GM19395 (cell line): Measurements from ENCODE around the gene SEMA5A.

Source experiments
- ATAC-seq: cut with Tn5 transposase; IDR thresholded peaks from one replicate; pipeline ENCODE4 v1.9.1; 2021; ENCODE audit warnings: mild to moderate bottlenecking, moderate library complexity; ENCODE audit not compliant: unreplicated experiment

The SEMA5A gene

DNA sequence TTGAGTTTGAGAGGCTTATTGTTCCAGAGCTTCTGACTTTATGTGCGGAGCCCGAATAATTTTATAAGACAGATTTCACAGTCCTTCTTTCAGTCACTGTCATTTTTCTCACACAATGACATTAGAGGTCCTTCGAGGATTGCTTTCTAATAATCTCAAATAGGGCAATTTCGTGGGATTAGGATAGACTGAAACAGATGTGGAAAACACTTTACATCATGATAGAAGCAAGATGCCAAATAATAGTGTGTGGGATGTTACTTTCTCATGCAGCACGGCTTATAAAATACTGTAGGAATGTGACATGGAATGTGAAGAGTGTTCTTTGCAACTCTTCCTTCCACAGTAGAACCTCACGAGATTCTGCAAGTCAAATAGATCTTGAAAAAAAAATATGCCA is 451.3 kb downstream of the SEMA5A start:
- ATAC-seq, result no peak

DNA sequence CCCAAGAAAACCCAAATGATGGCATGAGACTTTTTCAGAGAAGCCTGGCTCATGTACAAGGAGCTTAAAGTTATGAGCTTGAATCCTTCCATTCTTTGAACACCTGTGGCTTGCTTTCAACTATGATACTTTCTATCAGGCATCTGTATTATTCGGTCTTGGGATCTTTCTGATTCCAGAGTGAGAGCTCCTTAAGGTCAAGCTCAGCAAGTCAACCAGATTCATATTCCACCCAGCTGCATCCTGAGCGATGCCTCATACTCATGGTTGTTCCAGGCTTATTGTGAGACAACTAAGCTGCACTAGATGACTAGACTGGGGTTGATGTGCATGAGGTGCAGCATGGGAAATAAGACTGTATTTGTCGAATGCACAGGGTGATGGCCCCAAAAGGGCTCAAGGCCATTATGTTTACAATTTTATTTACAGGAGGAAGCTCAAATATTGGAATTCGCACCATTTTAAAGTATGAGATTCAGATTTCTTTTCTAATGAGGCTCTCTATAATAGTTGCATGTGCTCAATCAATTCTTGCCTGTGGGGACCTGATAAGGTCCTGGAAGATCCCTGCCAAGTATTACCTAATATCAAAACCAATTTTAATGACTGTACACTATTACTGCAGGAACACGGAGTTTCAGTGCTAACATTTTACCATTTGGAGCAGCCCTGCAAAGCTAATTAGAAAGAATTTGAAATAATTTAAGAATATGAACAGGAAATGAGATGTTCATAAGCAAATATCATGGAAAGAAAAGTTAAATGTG is 453.8 kb downstream of the SEMA5A start:
- no peak for ATAC-seq

DNA sequence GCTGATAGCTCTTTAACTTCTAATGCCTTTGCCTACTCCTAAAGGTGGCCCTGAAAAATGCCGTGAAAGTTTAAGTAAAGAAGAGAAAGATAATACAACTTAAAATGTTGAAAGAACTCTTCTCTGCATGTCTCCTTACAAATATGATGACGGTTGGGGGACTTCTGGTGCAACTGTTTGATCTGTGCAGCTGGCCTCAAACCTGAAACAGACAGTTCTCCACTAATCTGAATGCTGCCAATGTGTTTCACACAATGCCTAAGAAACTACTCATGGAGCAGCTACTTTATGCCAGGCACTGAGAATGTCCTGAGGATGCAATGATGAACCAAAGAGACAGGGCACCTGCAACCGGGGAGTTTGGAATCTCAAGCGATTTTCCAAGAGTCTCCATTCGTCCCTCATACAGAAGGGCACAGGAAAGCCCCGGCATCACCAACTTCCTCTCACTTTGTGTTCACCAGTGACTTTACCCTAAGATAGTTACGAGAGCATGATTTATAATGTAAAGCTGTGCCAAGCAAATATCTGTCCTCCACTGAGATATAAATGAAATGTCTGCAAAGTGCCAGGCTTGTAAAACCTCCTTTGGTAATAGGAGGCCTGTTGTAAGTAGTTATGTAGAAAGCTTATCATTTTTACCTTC is 455.4 kb downstream of the SEMA5A start:
- ATAC-seq, result no peak

DNA sequence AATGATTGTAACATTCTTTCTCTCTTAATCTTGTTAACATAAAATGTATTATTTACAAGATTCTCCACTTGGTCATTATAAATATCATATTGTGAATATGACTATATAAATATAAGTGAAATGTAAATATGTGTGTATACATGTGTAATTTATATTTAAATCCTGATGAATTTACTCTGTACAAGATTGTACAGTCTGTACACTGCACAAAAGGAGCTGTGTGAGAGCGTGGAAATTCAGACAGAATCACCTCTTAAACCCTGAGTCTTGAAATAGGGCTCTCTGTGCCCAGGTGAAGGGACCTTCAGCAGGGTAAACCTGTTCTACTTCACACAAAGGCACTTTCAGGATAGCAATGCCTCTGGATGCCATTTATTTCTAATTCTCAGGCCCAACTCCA is 456.0 kb downstream of the SEMA5A start:
- no peak for ATAC-seq

DNA sequence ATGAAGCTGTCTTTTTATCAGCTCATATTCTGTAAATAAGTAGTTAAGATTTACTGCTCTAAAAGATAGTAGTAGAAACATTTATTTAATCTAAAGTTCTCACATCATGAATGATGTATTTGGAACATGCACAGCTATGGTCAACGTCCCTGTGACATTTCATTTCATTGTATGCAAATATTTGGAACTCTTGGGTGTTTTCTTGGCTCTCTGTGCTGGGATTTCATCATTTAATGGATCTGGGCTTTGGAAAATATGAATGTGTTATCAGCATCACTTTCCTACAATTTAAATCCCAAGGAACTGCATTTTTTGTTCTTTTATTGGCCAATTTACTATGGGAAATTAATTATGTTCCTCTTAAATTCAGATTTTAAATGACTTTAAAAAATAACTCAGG is 462.9 kb downstream of the SEMA5A start:
- no peak for ATAC-seq

DNA sequence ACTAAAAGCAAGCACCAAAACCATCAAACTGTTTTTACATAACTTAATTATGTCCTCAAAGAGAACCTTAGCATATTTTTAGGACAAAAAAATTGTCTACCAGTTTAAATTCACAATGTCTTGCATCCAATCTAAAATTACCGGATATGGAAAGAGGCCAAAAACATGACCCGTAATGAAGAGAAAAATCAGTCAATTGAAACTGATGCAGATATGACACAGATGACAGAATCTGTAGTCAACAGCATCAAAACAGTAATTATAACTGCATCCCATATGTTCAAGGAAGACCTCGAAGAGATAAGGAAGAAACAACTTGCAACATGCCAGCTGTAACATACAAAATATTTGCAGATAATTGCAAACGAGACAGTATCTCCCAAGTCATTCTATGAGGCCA is 473.2 kb downstream of the SEMA5A start:
- no peak for ATAC-seq

DNA sequence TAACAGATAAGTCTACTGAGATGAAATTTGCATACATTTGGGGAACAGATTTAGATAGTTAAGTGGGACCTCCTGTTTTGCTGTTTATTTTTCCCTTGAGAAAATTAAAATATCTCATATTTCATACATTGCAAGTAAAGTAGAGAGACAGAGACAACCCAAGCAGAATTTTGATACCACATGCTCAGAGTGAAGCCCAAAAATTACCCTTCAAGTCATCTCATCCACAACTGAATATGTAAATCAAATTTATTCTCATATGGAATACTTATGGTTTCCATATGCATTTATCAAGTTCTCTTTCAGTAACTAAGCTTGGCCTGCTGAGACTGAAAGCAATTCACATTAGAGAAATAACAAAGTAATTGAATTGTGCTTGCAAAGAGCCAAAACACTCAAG is 474.4 kb downstream of the SEMA5A start:
- ATAC-seq, result no peak

DNA sequence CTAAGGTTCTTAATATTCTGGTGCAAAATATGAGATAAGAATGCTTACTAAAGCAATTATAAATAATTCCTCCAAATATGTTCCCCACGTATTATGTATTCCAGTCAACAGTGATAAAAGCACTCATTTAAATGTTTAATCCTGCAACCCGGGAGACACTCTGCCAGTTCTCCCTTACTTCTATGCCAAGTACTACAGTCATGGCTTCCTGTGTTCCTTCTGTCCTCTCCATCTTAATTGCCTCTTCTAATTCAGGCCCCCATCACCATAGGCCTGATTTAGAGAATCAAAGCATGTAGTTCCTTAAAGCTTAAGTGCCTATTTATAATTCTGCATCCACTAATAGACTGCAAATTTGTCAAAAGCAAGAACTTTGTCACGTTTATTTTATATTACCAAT is 474.8 kb downstream of the SEMA5A start:
- no peak for ATAC-seq

DNA sequence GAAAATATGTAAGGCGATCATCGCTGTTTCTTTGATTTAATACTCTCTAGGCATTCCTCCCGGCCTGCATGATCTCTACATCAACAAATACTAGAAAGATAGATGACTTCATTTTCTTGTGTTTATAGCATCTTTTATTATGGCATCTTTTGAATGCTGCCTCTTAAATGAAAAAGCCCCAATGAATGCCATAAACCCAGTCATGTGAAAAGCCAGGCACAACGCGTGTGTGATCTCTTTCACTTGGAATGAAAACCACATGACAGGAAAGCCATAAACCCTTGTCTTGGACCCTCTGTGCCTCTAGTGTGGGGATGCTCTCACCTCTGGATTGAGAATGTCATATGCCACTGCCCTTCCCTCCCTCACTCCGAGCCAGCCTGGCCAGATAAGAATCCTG is 476.2 kb downstream of the SEMA5A start:
- ATAC-seq, result no peak

DNA sequence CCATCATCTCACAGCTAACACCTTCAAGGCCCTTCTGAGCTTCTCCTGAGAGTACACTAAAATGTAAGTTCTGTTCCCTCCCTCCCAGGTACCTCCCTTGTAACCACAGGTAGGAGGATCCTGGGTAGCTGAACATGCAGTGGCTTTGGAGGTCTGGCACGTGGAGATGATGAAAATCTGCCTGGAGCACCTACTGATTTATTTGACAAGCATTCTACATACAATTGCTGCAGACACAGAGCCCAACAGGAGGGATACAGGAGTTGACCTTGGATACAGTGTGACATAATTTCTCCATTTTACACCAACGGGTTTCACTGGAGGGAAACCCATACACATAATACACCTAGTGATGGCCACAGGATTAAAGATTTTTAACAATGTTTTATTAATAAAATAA is 478.7 kb downstream of the SEMA5A start:
- no peak for ATAC-seq

DNA sequence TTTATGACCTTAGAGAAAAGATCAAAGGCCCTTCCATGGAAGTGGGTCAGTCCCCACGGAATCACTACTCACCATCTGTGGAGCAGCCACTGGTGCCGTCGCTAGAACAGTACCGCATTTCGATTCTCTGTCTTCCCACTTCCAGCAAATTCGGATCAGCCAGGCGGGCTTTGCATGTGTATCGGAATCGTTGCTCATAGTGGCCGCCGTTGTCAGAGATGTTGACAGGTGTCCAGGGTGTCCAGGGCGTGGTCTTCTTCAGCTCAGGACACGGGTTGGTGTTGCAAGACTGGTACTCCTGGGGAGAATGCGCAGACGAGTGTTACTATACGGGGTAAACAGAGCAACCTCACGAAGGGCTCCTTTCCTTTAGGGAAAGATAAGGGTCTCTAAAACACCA is 479.5 kb downstream of the SEMA5A start:
- ATAC-seq, result no peak

DNA sequence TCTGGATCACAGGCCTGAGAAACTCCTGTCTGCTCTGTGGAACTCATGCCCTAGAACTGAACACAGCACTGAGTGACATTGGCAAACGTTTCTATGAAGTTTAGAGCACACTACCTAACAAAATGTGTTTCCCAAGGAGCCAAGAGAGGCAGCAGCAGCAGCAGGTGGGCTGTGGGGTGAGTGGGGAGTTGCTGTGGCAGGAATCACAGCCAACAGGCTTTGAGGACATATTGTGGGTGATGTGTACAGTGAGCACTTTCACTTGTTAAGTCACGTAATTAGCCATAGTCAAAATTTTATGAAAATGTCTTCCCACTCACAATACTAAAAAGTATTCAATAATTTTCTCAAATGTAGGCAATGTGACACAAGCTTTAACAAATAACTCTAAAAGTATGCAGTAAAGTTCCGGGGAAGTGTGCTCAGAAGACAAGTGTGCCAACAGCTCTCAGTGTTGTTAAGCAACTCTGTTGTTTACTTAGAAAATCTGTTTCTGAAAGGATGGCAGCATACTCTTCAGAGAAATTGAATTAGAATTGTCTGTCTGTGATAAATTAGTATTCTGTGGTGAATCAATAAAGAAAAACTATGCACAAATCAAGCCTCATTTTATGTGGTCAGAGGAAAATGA is 482.1 kb downstream of the SEMA5A start:
- ATAC-seq, result no peak

DNA sequence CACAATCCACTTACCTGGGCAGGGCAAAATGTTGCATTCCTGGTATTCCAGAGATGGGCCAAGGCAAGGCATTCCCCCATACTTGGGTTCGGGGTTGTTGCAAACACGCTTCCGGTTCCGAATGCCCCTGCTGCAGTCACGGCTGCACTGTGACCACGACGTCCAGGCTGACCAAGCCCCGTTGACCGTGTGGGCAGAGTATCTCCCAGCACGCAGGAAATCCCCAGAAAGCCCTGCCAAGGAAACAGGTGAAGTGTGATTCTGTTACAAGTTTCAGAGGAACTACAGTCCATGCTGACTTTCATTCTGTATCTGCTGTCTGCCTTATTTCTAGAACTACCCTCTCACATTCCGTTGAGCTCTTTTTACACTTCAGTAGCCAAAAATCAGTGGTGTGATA is 483.0 kb downstream of the SEMA5A start:
- ATAC-seq, result no peak

DNA sequence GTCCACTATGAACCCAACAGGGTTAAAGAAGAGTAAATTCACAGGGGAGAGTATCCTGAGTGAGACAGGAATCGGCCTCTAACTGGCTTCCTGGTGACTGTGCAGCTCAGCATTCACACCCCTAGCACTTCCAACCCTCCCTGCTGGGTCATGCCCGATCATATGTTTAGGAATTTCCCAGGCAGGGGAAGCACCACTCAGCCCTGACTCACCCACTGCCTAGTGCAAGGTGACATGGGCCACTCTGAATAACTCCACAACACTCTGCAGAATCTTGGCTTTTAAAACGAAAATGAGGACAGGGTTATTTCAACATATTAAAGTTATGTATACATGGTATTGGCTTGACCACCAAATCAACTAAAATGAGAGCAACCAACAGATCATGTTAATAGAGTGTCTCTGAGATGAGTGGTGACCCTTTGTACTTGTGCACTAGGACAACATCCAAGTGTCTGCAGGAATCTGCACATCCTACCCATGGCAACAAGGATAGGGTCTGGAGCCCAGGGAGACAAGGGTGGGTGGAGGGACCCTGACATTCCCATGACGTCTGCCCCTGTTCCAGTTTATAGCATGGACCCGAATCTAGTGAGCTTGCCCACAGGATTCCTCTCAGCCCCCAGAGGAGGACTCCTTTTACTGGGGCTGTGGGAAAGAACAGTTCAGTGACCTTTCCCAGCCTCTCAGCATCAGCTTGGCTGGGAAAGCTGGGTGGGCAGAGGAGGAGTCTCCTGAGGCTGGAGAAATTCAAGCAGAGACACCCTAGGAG is 485.8 kb downstream of the SEMA5A start:
- no peak for ATAC-seq

DNA sequence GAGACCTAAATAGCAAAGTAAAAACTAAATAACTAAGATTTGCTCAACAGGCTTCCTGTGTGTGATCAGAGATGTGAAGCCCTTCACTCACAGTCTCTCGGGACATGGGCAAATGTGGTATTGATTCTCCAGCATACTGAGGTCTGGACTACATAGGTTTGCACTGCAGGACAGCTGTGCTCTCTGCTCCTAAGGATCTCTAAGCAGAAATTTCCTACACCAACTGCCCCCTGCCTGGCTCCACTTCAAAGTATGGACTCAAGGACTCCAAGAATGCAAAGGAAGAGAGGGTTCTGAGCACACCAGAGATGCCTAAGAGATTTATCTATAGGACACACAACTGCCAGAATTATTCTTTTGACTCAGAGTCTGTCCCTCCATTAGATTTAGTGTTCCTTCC is 487.2 kb downstream of the SEMA5A start:
- ATAC-seq, result no peak

DNA sequence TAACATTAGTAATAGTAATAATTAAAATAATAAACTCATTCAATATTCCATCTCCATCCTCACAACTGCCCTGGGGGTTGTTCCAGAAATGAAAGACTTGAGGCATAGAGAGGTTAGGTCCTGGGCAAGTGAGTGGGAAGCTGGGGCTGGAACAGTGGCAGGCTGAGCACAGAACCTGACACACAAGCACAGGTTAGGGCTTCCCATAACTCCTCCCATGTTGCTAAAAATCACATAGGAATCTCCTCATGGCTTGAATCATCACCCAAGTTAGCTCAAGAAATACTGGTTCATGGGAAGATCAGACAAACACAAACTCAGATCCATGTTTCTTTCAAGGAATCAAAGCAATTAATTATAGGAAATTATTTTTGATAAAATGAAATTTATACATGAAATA is 487.7 kb downstream of the SEMA5A start:
- ATAC-seq, result no peak

DNA sequence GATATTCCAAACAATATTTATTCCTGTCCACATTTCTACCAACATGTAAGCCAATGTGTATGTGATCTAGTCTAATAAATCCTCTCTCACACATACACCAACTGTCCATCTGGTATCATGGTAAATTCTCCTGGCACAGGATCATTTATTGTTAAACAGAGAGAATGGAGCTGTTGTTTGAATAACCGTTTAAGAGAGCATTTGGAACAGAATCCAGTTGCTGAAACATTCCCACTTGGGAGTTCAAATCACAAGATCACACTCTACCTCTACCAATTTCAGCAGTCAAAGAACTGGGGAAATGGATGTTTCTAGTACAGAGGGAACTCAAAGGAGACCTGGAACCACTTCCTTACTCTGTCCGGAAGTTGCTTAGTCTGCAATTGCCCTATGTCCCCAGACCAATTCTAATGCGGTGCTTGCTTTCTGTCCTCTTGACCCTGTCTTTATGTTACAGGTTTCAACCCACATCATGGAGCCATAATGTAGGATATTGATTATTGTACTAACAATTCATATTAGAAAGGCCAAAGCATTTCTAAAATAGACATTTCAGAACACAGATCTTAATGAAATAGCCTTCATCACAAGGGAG is 488.4 kb downstream of the SEMA5A start:
- ATAC-seq, result no peak

DNA sequence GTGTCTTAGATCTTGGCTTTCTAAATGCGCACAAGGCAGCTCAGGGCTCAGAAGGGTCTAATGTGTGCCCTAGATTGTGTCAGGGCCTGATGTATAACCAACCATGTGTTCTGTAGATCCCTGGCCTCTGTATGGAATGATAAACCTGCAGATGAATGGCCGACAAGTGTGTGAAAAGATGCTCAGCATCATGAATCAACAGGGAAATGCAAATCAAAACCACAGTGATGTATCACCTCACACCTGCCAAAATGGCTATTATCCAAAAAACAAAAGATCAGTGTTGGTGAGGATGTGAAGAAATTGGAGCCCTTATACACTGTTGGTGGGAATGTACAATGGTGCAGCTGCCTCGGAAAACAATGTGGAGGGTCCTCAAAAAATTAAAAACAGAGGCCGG is 489.8 kb downstream of the SEMA5A start:
- ATAC-seq, result no peak

DNA sequence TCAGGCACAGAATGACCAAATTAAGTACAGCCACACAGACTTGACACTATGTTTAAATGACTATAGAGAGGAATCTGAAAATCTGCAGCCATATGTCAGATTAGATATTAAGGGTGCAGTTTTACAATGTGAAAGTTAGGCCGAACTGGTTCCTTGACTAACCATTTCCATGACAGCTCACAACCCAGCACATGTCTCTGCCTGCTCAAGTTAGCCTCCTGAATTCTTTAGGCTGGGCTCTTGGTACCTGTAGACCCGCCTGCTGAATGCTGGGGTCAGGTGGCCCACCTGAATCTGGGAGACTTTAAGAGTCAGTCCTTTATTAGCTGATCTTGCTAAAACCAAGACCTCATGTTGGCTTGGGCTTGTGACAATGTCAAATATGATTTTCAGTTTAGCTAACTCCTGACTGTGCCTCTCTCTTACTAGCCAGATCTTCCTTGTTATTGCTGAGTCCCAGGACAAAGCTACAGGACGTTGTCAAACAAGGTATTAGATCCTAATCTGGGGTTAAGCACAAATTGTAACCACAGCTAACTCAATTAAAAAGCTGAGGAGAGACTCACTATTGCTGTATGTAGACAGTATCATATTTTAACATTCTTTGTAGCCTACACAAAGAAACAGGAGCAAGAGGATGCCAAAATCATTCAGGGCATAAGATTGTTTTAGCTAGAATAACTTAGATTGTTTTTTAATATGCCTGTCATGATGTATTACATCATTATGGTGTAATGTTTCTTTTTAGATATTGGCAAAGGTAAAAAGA is 490.9 kb downstream of the SEMA5A start:
- ATAC-seq, result no peak

DNA sequence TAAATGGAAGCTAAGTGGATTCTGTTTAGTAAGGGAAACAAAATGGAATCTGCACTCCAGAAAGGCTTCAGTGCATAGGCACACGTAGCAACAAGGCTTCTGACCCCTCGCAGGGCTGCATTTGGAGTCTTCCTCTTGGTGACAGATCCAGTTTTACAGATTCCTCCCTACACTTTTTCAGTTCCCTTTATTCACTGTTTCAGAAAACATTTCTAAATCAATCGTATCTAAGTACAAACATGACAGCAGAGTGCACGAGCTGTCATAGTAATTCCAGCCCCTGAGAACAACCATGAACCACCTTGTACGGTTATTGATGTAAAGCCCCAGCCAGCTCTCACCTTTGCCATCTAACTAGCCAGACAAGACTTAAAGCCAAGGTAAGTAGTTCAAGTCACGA is 491.6 kb downstream of the SEMA5A start:
- no peak for ATAC-seq
